ENCODE results near the gene PTGDR2.
A peak's percentile ranks its signal among the peaks of the same experiment; 100 is the strongest.
"Not testable (repeated sequence)": the region's sequence is repeated elsewhere in the genome, so short reads cannot be mapped to it uniquely, and the experiment has no call there.

PTGDR2 gene

GRCh38 chr11:60841797-60842667, 13.7 kb downstream of the PTGDR2 start, which contains the start of gene CCDC86:
CCDC86 (plus strand) TSS chr11:60842113; CDS start chr11:60842125, 12 bp downstream.
- peak; percentile 83 to 96 (median 92) for DNase-seq

GRCh38 chr11:60840470-60841430, 15.0 kb downstream of the PTGDR2 start:
- DNase-seq, result peak in 1 of 14 donors; percentile 8

- no peak for DNase-seq
Observed at GRCh38 chr11:60838132-60838531, 17.6 kb downstream of the PTGDR2 start.

DNA sequence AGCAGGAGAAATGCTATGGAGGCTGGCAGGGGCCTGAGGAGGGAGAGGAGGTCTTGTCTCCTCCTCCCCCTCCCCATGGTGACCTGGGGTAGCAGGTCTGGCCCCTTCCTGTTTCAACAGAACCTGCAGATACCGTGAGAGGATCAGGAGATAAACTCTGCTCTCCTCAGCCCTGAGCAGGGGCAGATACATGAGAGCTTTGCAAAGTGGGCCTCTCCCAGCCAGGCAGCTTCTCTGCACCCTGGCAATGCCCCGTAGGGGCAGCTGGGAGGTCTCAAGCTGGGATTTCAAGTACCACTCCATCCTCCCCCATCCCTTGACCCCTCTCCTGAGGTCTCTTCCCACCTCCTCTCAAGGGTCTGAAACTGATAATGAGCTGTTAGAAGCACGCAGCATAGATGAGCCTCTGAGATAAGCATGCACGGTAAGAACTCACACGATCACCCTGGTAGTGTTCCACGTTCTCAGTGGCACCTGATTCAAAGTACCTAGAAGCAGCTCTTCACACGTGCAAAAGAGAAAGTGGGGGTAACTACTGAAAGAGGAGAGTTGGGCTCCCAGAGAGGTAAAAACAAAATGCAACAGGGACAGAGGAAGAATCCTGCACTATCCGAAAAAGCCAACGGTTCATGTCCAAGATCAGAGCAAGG, 18.8 kb downstream of the PTGDR2 start:
- no peak for DNase-seq

DNA sequence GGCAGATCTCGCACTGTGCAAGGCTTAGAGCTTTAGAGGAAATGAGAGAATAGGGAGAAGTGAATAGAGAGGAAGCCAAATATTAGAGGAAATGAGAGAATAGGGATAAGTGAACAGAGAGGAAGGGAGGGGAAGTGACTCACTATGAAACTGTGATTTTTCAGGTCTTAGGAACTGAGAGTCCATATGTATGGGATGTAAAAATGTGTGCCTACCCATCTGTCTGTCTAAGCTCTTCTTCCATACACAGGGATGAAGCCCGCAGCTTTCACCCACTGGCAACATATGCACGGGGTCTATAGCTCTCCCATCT, 20.3 kb downstream of the PTGDR2 start:
- no peak for DNase-seq

DNA sequence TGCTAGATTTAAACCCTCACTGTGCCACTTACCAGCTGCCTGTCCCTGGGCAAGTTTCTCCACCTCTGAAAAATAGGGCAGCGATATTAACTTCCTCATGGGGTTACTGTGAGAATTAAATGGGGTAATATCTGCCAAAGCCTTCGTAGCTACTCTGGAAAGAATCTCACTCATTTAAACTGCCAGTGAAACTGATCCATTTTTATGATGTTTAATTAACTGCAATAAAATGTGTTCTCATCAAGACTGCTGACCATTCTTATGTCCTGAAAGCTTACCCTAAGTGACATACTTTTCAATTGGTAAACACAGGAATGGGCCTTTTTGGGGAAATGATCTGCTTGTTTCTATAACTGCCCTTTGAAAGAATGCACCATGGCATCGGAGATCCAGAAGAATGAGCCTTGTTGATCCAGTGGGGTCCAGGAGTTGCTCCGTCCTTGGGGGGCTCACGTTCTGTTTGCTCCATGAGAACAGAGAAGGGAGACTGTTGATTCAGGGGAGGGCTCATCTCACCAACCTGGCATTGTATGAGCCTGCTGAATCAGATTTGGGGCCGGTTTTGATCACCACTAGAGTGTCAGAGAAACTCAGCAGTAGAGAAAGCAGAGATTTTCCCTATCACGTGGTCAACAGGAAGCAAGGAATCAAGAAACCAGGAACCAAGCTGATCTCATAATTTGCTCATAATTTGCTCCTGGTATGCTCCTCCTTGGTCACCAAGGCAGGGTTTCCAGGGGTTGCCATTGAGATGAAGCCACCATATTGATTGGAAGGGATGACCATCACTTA, 20.8 kb downstream of the PTGDR2 start:
- no peak for DNase-seq

DNA sequence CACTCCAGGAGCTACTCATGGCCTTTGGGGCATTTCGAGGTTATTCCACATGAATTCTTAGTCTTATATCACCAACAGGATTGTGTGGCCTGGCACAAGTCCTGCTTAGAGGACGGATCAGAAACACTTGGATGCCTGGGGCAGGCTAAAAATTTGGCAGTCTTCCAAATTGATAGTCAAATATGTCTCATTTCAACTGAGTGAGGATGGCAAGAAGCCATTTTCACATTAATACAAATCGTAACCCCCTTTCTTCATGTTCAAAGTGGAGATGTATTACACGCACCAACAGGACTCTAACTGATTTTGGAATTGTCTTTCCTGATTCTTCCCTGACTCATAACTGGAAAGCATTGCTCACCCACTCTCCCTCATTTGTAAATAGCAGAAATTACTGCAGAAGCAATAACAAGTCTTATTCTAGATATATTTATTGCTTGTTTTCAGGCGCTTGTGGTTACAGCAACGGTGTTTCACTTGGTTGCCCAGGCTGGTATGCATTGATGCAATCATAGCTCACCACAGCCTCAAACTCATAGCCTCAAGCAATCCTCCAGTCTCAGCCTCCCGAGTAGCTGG, 24.2 kb downstream of the PTGDR2 start:
- DNase-seq, result no peak

DNA sequence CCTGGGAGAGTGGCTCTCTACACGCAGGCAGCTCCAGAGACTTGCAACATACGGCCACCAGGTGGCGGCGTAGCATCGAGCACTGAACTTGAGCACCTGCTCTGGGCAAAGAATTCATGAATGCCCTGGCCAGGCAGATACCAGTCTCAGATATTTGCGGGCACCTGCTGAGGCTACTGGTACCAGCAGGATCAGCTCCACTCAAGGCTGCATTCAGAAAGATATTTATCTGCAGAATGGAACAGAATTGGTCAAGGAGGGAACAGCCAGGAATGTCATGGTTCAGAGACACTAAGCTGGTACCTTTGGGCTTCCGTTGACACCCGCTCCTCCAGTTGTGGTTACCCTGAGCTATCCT, 24.6 kb downstream of the PTGDR2 start:
- peak; percentile 7 to 81 (median 64) for DNase-seq

GRCh38 chr11:60830478-60831142, 25.1 kb downstream of the PTGDR2 start:
- no peak for DNase-seq

- DNase-seq, result no peak
Observed at GRCh38 chr11:60825790-60826189, 30.0 kb downstream of the PTGDR2 start.

DNA sequence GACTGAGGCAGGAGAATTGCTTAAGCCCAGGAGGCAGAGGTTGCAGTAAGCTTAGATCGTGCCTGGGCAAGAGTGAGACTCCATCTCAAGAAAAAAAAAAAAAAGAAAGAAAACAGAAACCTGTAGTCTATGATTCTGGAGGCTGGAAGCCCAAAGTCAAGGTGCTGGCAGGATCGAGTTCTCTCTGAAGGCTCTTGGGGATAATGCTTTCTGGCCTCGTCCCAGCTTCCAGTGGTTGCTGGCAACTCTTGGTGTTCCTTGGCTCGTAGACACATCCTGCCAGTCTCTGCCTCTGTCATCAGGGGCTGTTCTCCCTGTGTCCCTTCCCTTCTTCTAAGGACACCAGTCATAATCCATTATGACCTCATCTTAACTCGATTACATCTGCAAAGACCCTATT, 30.6 kb downstream of the PTGDR2 start:
- DNase-seq, result no peak

DNA sequence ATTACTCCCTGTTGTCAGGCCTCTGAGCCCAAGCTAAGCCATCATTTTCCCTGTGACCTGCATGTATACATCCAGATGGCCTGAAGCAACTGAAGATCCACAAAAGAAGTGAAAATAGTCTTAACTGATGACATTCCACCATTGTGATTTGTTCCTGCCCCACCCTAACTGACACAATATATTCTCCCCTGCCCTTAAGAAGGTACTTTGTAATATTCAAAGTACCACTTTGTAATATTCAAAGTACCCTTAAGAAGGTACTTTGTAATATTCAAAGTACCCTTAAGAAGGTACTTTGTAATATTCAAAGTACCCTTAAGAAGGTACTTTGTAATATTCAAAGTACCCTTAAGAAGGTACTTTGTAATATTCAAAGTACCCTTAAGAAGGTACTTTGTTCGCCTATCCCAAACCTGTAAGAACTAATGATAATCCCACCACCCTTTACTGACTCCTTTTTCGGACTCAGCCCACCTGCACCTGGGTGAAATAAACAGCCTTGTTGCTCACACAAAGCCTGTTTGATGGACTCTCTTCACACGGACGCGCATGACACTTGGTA, 31.9 kb downstream of the PTGDR2 start:
- DNase-seq, result not testable (repeated sequence)

GRCh38 chr11:60821827-60822599, 33.7 kb downstream of the PTGDR2 start:
- no peak for DNase-seq

DNA sequence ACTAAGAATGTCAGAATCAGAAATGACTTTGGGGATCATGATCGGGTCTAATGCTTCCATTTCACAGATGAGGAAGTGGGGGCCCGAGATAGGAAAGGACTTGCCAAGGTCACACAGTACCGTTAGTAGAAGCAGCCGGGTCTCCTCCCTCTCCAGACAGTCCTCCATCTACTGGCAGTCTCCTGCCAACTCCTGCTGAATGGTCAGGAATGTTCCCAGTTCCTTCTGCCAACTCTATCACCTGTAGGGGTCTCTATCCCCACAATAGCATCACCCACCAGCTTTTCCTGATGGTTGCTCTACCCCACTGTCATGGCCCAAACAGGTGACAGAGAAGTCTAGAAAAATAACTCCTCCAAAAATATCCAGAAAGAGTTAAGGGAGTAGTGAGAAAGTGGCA, 37.7 kb downstream of the PTGDR2 start:
- no peak for DNase-seq

DNA sequence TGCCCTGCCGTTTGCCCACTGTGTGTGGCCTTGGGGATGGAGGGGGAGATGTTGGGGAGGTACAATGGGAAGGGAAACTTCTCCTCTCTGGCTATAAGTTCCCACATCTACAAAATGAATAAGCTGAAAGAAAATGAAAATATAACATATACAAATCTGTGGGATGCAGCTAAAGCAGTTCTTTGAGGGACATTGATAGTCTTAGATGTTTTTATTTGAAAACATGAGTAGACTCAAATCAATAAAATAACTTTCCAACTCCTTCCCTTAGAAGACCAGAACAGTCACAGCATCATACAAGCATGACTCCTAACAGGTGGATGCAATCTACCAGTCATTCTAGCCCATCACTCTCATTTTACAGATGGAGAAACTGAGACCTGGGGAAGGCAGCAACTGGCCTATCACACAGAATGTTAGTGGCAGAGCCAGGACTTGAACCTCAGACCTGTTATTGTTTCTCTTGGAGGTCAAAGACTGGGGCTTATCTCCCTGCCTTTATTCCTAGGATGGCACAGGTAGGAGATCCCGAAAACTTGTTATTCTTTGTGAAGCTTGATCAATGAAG, 39.1 kb downstream of the PTGDR2 start:
- DNase-seq, result no peak

GRCh38 chr11:60814112-60814511, 41.6 kb downstream of the PTGDR2 start:
- DNase-seq, result no peak

DNA sequence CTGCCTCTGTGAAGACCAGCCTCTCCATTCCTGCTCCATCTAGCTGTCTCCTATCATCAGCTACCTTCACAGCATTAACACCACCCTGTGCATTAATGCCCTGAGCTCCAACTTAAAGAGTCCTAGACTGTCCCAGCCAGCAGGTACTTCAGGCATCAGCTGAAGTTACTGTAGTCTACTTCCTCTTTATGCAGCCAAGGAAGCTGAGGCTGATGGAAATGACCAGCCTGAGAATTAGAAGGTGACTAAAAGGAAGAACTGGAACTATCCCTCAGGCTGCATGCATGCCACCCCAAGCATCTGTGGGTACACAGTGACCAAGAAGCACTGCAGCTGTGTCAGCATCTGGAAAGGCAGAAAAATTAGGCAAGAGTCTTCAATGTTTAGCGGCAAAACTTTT, 42.4 kb downstream of the PTGDR2 start:
- no peak for DNase-seq

DNA sequence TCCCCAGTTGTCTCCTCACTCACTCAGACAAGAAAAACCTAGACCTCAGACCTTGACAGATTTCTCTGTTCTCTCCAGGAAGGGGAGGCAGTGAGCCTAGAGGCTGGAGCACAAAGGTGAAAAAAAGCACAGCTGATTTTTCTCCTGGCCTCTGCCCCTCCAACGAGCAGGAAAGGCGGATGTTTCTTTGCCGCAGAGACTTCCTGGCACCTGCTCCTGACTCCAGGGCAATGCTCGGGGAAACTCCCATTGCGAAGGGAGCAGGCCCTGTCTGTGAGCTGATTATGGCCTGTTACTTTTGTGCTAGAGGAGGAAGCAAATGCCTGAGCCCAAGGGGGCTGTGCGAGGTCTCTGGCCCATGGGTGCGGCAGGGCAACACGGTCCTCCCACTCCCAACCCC, 45.2 kb downstream of the PTGDR2 start:
- DNase-seq, result no peak

DNA sequence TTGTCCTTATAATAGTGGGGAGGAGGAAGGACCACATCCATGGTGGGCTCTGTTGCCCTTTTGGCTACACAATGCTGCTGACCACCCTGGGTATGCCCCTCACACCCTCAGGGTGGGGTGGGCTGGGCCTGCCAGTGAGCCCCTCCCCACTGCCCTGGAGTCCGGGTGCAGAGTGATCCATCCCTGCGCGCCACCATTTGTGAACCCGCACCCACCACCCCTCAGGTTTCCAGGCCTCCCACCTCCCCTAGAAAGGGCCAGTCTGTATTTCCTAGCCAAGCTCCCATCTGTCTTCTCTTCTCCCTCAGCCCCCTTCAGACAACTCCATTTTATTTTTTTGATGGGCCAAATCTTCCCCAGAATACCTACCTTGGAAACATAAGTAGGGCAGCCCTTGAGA, 45.6 kb downstream of the PTGDR2 start:
- DNase-seq, result no peak

- no peak for DNase-seq
Observed at GRCh38 chr11:60809691-60810090, 46.1 kb downstream of the PTGDR2 start.

All from C1 segment of cervical spinal cord (tissue), 14 donors.